Measurements from ENCODE around the gene MYO1E. TPM values are rescaled to one million over a fixed set of nuclear protein-coding genes. Genes with fewer than 3 reads are reported as not detected.

Gene MYO1E
- total and polyA plus RNA-seq, 4 donors, result 6.7 to 70.9 (median 21.6) TPM

- TF ChIP-seq, protein P1, sequence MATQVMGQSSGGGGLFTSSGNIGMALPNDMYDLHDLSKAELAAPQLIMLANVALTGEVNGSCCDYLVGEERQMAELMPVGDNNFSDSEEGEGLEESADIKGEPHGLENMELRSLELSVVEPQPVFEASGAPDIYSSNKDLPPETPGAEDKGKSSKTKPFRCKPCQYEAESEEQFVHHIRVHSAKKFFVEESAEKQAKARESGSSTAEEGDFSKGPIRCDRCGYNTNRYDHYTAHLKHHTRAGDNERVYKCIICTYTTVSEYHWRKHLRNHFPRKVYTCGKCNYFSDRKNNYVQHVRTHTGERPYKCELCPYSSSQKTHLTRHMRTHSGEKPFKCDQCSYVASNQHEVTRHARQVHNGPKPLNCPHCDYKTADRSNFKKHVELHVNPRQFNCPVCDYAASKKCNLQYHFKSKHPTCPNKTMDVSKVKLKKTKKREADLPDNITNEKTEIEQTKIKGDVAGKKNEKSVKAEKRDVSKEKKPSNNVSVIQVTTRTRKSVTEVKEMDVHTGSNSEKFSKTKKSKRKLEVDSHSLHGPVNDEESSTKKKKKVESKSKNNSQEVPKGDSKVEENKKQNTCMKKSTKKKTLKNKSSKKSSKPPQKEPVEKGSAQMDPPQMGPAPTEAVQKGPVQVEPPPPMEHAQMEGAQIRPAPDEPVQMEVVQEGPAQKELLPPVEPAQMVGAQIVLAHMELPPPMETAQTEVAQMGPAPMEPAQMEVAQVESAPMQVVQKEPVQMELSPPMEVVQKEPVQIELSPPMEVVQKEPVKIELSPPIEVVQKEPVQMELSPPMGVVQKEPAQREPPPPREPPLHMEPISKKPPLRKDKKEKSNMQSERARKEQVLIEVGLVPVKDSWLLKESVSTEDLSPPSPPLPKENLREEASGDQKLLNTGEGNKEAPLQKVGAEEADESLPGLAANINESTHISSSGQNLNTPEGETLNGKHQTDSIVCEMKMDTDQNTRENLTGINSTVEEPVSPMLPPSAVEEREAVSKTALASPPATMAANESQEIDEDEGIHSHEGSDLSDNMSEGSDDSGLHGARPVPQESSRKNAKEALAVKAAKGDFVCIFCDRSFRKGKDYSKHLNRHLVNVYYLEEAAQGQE (IDR thresholded peaks at IDR 0.05), result no peak
- TF ChIP-seq HNF4A (conservative IDR thresholded peaks at IDR 0.05) (no peak), YY1 (IDR thresholded peaks at IDR 0.05) (no peak)
Observed at GRCh38 chr15:59150185-59150584, 222.5 kb downstream of the MYO1E start (continued).

DNA sequence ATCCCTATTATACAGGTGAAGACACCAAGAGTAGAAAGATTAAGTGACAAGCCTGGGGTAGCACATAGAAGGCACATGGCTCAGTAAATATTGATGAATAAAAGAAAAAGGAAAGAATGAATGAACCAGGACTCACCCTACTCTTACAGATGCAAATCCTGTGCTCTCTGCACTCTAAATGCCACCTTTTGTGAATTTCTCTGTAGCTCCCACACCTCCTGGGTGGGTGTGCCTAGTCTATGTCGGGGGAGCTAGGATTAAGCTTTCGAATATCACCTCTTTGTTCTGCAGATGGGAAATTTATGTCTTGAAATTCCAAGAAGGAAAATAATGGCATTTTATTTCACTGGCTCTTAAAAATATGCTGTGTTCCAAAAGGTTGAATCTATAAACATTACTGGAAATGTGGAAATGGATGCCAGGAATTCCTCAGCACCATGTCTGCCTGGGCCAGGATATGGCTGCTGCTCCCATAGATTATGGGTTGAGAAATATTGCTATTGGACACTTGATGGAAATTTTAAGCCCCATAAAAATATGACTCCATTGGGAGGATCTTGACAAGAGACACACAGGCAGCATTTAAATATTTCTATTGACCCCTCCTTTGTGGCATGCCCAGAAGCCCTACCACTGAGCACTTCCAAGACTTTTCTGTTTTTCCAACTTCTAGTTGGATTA, 224.4 kb downstream of the MYO1E start:
- 90% methylated on average over 2 of the region's 2 CpGs for WGBS
- Histone ChIP-seq H3K4me1 (ENCODE audit: control insufficient read depth in 4 of 4, insufficient read depth in 4 of 4, low read length in 3 of 4) (no peaks in the 10 kb centered on the region), H3K4me3 (ENCODE audit: low read depth in 1 of 3, low read length in 3 of 3) (no peak overlapping the region), H3K9me3 (ENCODE audit: control insufficient read depth in 4 of 4, low read length in 3 of 4) (no peaks in the 10 kb centered on the region), H3K27ac (ENCODE audit: low read depth in 1 of 2, low read length in 2 of 2) (no peak overlapping the region), H3K9ac (ENCODE audit: low read depth in 1 of 2, low read length in 2 of 2) (no peak overlapping the region), H3K27me3 (ENCODE audit: control insufficient read depth in 4 of 4, insufficient read depth in 4 of 4, low read length in 3 of 4) (no peaks in the 10 kb centered on the region), H3K36me3 (ENCODE audit: control insufficient read depth in 4 of 4, insufficient read depth in 3 of 4, low read depth in 1 of 4, low read length in 3 of 4) (peaks cover 5 to 57% (median 40%) of the 10 kb centered on the region in 4 donors)
- no peak for DNase-seq (ENCODE audit: low spot score)
- TF ChIP-seq HNF4G (IDR thresholded peaks at IDR 0.05), result no peak
- TF ChIP-seq, protein P1 (IDR thresholded peaks at IDR 0.05), result no peak

GRCh38 chr15:59147666-59148065, 225.0 kb downstream of the MYO1E start:
- Histone ChIP-seq H3K36me3 (ENCODE audit: control insufficient read depth in 4 of 4, insufficient read depth in 3 of 4, low read depth in 1 of 4, low read length in 3 of 4) (peaks cover 4 to 52% (median 34%) of the 10 kb centered on the region in 4 donors), H3K4me3 (ENCODE audit: low read depth in 1 of 3, low read length in 3 of 3) (no peak overlapping the region), H3K27me3 (ENCODE audit: control insufficient read depth in 4 of 4, insufficient read depth in 4 of 4, low read length in 3 of 4) (no peaks in the 10 kb centered on the region), H3K9me3 (ENCODE audit: control insufficient read depth in 4 of 4, low read length in 3 of 4) (no peaks in the 10 kb centered on the region), H3K27ac (ENCODE audit: low read depth in 1 of 2, low read length in 2 of 2) (no peak overlapping the region), H3K9ac (ENCODE audit: low read depth in 1 of 2, low read length in 2 of 2) (no peak overlapping the region), H3K4me1 (ENCODE audit: control insufficient read depth in 4 of 4, insufficient read depth in 4 of 4, low read length in 3 of 4) (no peaks in the 10 kb centered on the region)
- TF ChIP-seq SP1 (IDR thresholded peaks at IDR 0.05) (no peak), HNF4G (IDR thresholded peaks at IDR 0.05) (no peak), JUND (IDR thresholded peaks at IDR 0.05) (no peak), NR2F2 (IDR thresholded peaks at IDR 0.05) (no peak), YY1 (IDR thresholded peaks at IDR 0.05) (no peak)
- TF ChIP-seq, protein P2, sequence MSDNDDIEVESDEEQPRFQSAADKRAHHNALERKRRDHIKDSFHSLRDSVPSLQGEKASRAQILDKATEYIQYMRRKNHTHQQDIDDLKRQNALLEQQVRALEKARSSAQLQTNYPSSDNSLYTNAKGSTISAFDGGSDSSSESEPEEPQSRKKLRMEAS (IDR thresholded peaks at IDR 0.05), result no peak
- TF ChIP-seq, protein P3, sequence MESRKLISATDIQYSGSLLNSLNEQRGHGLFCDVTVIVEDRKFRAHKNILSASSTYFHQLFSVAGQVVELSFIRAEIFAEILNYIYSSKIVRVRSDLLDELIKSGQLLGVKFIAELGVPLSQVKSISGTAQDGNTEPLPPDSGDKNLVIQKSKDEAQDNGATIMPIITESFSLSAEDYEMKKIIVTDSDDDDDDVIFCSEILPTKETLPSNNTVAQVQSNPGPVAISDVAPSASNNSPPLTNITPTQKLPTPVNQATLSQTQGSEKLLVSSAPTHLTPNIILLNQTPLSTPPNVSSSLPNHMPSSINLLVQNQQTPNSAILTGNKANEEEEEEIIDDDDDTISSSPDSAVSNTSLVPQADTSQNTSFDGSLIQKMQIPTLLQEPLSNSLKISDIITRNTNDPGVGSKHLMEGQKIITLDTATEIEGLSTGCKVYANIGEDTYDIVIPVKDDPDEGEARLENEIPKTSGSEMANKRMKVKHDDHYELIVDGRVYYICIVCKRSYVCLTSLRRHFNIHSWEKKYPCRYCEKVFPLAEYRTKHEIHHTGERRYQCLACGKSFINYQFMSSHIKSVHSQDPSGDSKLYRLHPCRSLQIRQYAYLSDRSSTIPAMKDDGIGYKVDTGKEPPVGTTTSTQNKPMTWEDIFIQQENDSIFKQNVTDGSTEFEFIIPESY (IDR thresholded peaks at IDR 0.05), result no peak
- TF ChIP-seq, protein P4, sequence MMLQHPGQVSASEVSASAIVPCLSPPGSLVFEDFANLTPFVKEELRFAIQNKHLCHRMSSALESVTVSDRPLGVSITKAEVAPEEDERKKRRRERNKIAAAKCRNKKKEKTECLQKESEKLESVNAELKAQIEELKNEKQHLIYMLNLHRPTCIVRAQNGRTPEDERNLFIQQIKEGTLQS (IDR thresholded peaks at IDR 0.05), result no peak
- TF ChIP-seq, protein P1 (IDR thresholded peaks at IDR 0.05), result no peak
- WGBS, result 94% methylated on average over 5 of the region's 5 CpGs
- DNase-seq (ENCODE audit: low spot score), result no peak

All from liver (tissue), 9 donors.